ENCODE measurements around the gene ACAA2. TPM values are rescaled to one million over a fixed set of nuclear protein-coding genes. Genes with fewer than 3 reads are reported as not detected.

Gene ACAA2
- total RNA-seq, 2 experiments from 2014 or later: 67.9 to 69.8 TPM

GRCh38 chr18:49756135-49756534 lies 57.2 kb downstream of the ACAA2 start:
- intact Hi-C loops (cut with micrococcal nuclease): no loop called here
- Mint-ChIP-seq H3K4me3 (no peak overlapping the region), H3K36me3 (ENCODE audit: low read depth) (no peaks in the 10 kb centered on the region), H3K4me1 (ENCODE audit: low read depth) (peaks cover 12% of the 10 kb centered on the region), H3K9me3 (no peaks in the 10 kb centered on the region), H3K27me3 (ENCODE audit: low read depth) (no peaks in the 10 kb centered on the region), H3K27ac (no peak overlapping the region)
- DNase-seq: no peak
- CTCF ChIA-PET: no interaction called here

- peaks cover 13% of the 10 kb centered on the region for H3K4me1 Mint-ChIP-seq (ENCODE audit: low read depth)
Observed at GRCh38 chr18:49755489-49755888, 57.8 kb downstream of the ACAA2 start.

GRCh38 chr18:49754866-49755265 lies 58.5 kb downstream of the ACAA2 start:
- Mint-ChIP-seq H3K4me3 (no peak overlapping the region), H3K4me1 (ENCODE audit: low read depth) (peaks cover 13% of the 10 kb centered on the region), H3K9me3 (no peaks in the 10 kb centered on the region), H3K27ac (no peak overlapping the region), H3K27me3 (ENCODE audit: low read depth) (no peaks in the 10 kb centered on the region), H3K36me3 (ENCODE audit: low read depth) (no peaks in the 10 kb centered on the region)
- CTCF ChIA-PET: no interaction called here
- intact Hi-C loops (cut with micrococcal nuclease): no loop called here
- DNase-seq: no peak

More at GRCh38 chr18:49755489-49755888, 57.8 kb downstream of the ACAA2 start:
- H3K9me3 Mint-ChIP-seq: no peaks in the 10 kb centered on the region
- intact Hi-C loops (cut with micrococcal nuclease): no loop called here
- H3K27ac Mint-ChIP-seq: no peak overlapping the region
- CTCF ChIA-PET: no interaction called here
- H3K4me3 Mint-ChIP-seq: no peak overlapping the region
- no peak for DNase-seq
- H3K36me3 Mint-ChIP-seq (ENCODE audit: low read depth): no peaks in the 10 kb centered on the region
- no peaks in the 10 kb centered on the region for H3K27me3 Mint-ChIP-seq (ENCODE audit: low read depth)

GRCh38 chr18:49753643-49754042 lies 59.7 kb downstream of the ACAA2 start:
- CTCF ChIA-PET: no interaction called here
- no peak for DNase-seq
- H3K36me3 Mint-ChIP-seq (ENCODE audit: low read depth): no peaks in the 10 kb centered on the region
- no peak overlapping the region for H3K27ac Mint-ChIP-seq
- H3K27me3 Mint-ChIP-seq (ENCODE audit: low read depth): no peaks in the 10 kb centered on the region
- H3K9me3 Mint-ChIP-seq: no peaks in the 10 kb centered on the region
- intact Hi-C loops (cut with micrococcal nuclease): no loop called here
- H3K4me3 Mint-ChIP-seq: no peak overlapping the region
- H3K4me1 Mint-ChIP-seq (ENCODE audit: low read depth): peaks cover 13% of the 10 kb centered on the region

- H3K4me1 Mint-ChIP-seq (ENCODE audit: low read depth): peaks cover 13% of the 10 kb centered on the region
Observed at GRCh38 chr18:49752095-49752457, 61.3 kb downstream of the ACAA2 start.

GRCh38 chr18:49751427-49752094 lies 61.8 kb downstream of the ACAA2 start:
- CTCF ChIA-PET: no interaction called here
- Mint-ChIP-seq H3K27ac (no peak overlapping the region), H3K4me1 (ENCODE audit: low read depth) (peaks cover 13% of the 10 kb centered on the region), H3K36me3 (ENCODE audit: low read depth) (no peaks in the 10 kb centered on the region), H3K9me3 (no peaks in the 10 kb centered on the region), H3K4me3 (no peak overlapping the region), H3K27me3 (ENCODE audit: low read depth) (no peaks in the 10 kb centered on the region)
- intact Hi-C loops (cut with micrococcal nuclease): no loop called here
- DNase-seq: no peak

More at GRCh38 chr18:49752095-49752457, 61.3 kb downstream of the ACAA2 start:
- Mint-ChIP-seq H3K4me3 (no peak overlapping the region), H3K27ac (no peak overlapping the region), H3K27me3 (ENCODE audit: low read depth) (no peaks in the 10 kb centered on the region), H3K9me3 (no peaks in the 10 kb centered on the region), H3K36me3 (ENCODE audit: low read depth) (no peaks in the 10 kb centered on the region)
- DNase-seq: no peak
- CTCF ChIA-PET: no interaction called here
- intact Hi-C loops (cut with micrococcal nuclease): no loop called here

GRCh38 chr18:49749563-49749962 lies 63.8 kb downstream of the ACAA2 start:
- H3K27me3 Mint-ChIP-seq (ENCODE audit: low read depth): no peaks in the 10 kb centered on the region
- H3K27ac Mint-ChIP-seq: no peak overlapping the region
- no peaks in the 10 kb centered on the region for H3K36me3 Mint-ChIP-seq (ENCODE audit: low read depth)
- no peaks in the 10 kb centered on the region for H3K9me3 Mint-ChIP-seq
- intact Hi-C loops (cut with micrococcal nuclease): no loop called here
- no peak for DNase-seq
- H3K4me3 Mint-ChIP-seq: no peak overlapping the region
- peaks cover 13% of the 10 kb centered on the region for H3K4me1 Mint-ChIP-seq (ENCODE audit: low read depth)
- CTCF ChIA-PET: no interaction called here

GRCh38 chr18:49747876-49748275 lies 65.5 kb downstream of the ACAA2 start:
- intact Hi-C loops (cut with micrococcal nuclease): no loop called here
- Mint-ChIP-seq H3K4me3 (no peak overlapping the region), H3K27me3 (ENCODE audit: low read depth) (peaks cover 2% of the 10 kb centered on the region), H3K36me3 (ENCODE audit: low read depth) (no peaks in the 10 kb centered on the region), H3K4me1 (ENCODE audit: low read depth) (peaks cover 13% of the 10 kb centered on the region), H3K9me3 (no peaks in the 10 kb centered on the region), H3K27ac (no peak overlapping the region)
- DNase-seq: no peak
- CTCF ChIA-PET: interaction anchor here (1.6 kb wide), 1 partner anchor 108 kb away, joined by 3 read pairs; no protein-coding TSS in a partner anchor

GRCh38 chr18:49745045-49746014 lies 68.0 kb downstream of the ACAA2 start:
- no peak for DNase-seq
- Mint-ChIP-seq H3K27ac (no peak overlapping the region), H3K4me1 (ENCODE audit: low read depth) (no peaks in the 10 kb centered on the region), H3K9me3 (no peaks in the 10 kb centered on the region), H3K36me3 (ENCODE audit: low read depth) (no peaks in the 10 kb centered on the region), H3K4me3 (no peak overlapping the region), H3K27me3 (ENCODE audit: low read depth) (peaks cover 2% of the 10 kb centered on the region)
- intact Hi-C loops (cut with micrococcal nuclease): no loop called here
- CTCF ChIA-PET: interaction anchor here (0.7 kb wide), 1 partner anchor 17 kb away, joined by 3 read pairs; no protein-coding TSS in a partner anchor

- intact Hi-C loops (cut with micrococcal nuclease): no loop called here
- DNase-seq: no peak
- CTCF ChIA-PET: no interaction called here
- Mint-ChIP-seq H3K27me3 (ENCODE audit: low read depth) (peaks cover 2% of the 10 kb centered on the region), H3K27ac (no peak overlapping the region), H3K36me3 (ENCODE audit: low read depth) (no peaks in the 10 kb centered on the region), H3K4me1 (ENCODE audit: low read depth) (no peaks in the 10 kb centered on the region), H3K4me3 (no peak overlapping the region), H3K9me3 (no peaks in the 10 kb centered on the region)
Observed at GRCh38 chr18:49744376-49745008, 68.8 kb downstream of the ACAA2 start.

GRCh38 chr18:49743117-49743567 lies 70.2 kb downstream of the ACAA2 start:
- peaks cover 2% of the 10 kb centered on the region for H3K27me3 Mint-ChIP-seq (ENCODE audit: low read depth)
- H3K4me3 Mint-ChIP-seq: no peak overlapping the region
- no peaks in the 10 kb centered on the region for H3K4me1 Mint-ChIP-seq (ENCODE audit: low read depth)
- no peaks in the 10 kb centered on the region for H3K9me3 Mint-ChIP-seq
- no peaks in the 10 kb centered on the region for H3K36me3 Mint-ChIP-seq (ENCODE audit: low read depth)
- no peak for DNase-seq
- H3K27ac Mint-ChIP-seq: no peak overlapping the region
- intact Hi-C loops (cut with micrococcal nuclease): no loop called here
- CTCF ChIA-PET: no interaction called here

GRCh38 chr18:49742316-49743116 lies 70.8 kb downstream of the ACAA2 start:
- Mint-ChIP-seq H3K27me3 (ENCODE audit: low read depth) (peaks cover 2% of the 10 kb centered on the region), H3K27ac (no peak overlapping the region), H3K36me3 (ENCODE audit: low read depth) (no peaks in the 10 kb centered on the region), H3K9me3 (no peaks in the 10 kb centered on the region), H3K4me3 (no peak overlapping the region), H3K4me1 (ENCODE audit: low read depth) (no peaks in the 10 kb centered on the region)
- DNase-seq: no peak
- intact Hi-C loops (cut with micrococcal nuclease): no loop called here
- CTCF ChIA-PET: no interaction called here

All from activated naive CD4-positive, alpha-beta T cell treated with anti-CD3 and anti-CD28 coated beads for 36 hours (primary cell).